HG02759 (cell line): ENCODE measurements around the gene ODC1.

Experiments
- ATAC-seq: cut with Tn5 transposase; IDR thresholded peaks from one replicate; pipeline ENCODE4 v1.9.1; 2021; ENCODE audit warnings: mild to moderate bottlenecking, moderate library complexity; ENCODE audit not compliant: unreplicated experiment

Gene ODC1

DNA sequence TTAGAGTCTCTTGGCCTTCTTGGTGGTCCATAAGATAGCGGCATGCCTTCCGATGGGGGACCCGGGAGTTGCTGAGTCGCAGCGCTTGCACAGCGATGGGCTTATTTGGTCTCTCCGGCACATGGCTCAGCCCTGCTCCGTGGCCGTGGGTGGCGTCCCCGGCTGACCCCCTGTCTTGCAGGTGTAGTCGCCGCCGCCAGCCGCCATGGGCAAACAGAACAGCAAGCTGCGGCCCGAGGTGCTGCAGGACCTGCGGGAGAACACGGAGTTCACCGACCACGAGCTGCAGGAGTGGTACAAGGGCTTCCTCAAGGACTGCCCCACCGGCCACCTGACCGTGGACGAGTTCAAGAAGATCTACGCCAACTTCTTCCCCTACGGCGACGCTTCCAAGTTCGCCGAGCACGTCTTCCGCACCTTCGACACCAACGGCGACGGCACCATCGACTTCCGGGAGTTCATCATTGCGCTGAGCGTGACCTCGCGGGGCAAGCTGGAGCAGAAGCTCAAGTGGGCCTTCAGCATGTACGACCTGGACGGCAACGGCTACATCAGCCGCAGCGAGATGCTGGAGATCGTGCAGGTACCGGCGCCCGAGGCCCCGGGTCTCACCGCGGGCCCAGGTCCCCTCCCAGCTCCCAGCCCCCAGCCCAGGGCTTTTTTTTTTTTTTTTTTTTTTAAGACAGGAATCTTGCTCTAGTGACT is 28.4 kb downstream of the ODC1 start:
- ATAC-seq: no peak

DNA sequence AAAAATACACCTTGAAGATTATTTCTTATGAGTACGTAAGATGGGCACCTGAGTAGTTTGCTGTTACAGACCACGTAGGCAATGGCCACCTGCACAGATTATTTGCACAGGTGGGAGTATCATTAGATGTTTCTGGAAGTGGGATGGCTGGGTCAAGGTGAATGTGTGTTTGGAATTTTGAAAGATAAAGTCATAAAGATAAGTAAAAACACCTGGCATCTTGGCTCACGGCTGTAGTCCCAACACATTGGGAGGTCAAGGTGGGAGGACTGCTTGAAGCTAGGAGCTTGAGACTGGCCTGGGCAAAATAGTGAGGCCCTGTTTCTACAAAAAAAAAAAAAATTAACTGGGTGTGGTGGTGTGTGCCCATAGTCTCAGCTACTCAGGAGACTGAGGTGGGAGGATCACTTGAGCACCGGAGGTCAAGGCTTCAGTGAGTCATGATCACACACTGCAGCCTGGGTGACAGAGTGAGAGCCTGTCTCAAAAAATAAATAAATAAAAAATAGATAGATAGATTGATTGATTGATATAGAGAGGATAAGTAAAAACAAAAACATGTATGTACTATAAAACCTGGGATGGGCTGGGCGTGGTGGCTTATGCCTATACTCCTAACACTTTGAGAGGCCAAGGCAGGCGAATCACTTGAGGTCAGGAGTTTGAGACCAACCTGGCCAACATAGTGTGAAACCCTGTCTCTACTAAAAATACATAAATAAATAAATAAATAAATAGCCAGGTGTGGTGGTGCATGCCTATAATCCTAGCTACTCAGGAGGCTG is 30.4 kb downstream of the ODC1 start:
- ATAC-seq: no peak

DNA sequence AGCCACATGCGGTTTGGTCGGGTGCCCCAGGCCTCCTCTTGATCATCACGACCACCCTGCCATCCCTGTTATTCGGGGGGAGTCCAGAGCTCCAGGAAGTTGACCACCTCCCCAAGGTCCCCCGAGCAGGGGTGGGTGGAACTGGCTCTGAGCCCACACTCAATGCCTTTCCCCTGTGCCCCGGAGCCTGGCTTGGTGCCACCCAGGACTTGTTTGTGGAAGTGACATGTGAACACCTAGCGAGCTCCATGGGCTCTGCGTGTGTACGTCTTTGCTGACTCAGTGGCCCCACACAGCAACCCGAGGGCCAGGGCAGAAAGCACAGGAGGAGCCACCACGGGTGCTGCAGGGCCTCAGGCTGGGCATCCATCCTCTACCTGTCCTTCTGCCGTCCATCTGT is 32.5 kb downstream of the ODC1 start:
- ATAC-seq: no peak

DNA sequence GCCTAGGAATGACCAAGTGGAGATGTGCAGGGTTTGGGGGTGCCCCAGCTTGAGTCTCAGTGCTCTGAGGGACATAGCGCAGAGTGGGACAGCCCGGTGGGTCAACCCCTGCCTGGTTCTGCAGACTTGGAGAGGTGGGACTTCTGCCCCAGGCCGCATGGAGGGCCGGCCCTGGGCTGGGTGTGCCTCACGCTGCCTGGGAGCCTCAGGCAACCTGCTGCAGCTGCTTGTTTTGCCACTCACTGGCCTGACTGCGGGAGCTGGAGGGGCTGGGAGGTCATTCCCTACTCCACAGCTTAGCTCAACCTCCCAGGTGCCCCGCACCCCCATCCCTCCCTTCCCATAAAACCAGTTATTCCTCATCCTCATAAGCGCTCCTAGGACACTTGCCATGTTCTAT is 33.1 kb downstream of the ODC1 start:
- no peak for ATAC-seq

DNA sequence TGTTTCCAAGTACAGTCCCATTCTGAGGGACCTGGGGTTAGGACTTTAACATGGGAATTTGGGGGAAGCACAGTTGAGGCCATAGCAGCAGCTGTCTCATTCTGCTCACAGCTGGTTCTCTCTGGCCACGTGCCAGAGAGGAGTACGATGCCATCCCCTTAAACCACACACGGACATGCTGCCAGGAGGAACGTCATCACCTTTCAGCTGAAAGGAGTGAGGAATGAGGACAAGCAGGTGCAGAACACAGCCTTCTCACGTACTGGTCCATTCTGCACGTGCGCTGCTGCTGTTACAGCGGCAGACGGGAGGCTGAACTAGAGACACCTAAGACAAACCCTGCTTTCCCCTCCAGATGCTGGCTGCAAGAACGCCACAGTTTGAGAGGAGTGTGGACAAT is 33.5 kb downstream of the ODC1 start:
- ATAC-seq: no peak

DNA sequence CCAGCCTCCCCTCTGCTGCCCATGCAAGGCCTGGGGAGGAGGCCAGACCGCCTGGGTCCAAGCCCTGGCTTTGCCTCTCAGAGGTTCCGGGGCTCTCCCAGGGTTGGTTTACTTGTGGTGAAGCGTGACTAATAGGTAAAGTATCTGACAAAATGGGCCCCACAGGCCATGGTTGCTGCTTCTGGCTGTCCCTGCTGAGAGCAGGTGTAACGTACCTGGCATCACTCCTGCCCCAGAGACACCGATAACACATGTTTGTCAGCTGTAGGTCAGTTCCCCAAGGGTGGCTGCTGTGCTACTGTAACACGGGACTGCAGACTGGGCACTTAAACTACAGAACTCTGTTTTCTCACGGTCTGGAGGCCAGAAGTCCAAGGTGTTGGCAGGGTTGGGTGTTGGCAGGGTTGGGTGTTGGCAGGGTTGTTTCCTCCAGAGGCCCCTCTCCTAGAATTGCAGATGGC is 34.1 kb downstream of the ODC1 start:
- ATAC-seq: no peak

DNA sequence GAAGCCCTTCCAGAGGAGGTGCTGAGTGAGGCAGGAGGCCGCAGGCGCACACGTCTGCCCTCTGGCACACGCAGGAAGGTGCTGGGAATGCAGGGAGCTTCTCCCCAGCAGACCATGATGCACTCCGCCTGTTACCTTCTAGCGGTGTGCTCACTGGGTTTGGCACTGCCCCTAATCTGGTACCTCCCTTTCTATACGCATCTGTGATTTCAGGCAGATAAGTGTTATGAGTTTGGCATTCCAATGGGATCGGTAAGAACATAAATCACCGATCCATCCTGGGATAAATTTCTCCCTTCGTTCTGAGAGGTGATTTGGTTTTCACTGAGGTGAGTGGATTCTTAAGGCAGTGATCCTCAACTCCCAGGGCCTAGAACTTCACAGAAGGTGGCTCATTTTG is 34.6 kb downstream of the ODC1 start:
- no peak for ATAC-seq

DNA sequence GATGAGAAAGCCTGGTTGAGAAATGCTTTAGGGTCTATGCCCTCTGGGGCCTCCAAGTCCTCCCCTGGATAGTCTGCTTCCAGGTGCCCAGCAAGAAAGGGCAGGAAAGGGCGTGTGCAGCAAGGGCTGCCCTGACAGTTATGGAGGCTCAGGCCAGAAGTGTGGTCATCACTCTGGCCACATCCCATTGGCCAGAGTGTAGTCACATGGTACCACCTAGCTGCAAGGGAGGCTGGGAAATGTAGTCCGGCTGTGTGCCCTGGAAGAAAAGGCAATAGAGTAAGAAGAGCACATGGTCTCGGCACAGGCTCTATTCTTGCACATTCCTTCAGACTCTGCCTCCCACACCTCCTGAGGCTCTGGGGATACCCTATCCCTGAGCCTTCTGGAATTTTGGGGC is 35.7 kb downstream of the ODC1 start:
- ATAC-seq: no peak

DNA sequence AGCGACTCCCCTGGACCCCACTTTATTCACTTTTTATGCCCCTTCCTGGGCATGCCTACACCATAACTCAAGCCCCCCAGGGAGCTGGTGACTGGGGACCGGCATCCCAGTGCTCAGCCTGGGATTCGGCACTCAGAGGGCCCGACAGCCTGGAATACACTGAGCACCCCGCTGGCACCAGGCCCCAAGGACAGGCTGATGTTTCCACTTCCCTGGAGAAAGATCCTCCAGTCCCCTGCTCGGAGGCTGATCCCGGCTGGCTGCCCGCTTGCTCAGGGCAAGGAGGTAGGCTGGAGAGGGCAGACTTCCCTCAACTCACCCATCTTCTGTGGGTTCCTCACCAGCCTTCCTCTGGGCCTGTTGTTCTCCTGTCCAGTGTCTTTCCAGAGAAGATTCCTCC is 36.6 kb downstream of the ODC1 start:
- ATAC-seq: no peak

DNA sequence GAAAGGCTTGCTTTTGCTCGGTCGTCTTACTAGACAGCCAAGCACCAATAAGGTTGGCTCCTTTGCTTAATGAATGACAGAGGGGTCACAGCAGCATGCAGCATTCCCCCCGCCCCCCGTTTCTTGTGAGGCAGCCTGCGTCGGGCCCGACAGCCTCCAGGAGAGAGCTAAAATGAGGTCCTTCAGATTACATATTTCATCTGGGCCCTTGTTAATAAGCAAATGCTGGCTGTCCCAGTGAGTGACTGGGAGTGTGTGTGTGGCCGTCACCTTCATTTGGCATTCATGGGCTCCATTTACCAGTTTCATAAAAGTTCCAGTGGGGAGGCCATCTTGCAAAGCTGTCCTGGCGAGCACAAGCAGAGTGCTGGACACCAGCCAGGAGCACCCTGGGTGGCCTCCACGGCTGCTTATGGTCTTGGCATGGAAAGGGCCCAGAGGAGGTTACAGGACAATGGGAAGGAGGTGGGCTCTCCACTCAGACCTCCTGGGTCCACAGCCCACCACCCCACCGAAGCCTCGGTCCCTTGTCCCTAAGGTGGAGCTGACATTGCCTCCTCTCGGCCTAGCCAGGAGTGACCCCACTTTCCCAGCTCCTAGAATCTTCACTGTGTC is 37.2 kb downstream of the ODC1 start:
- no peak for ATAC-seq

DNA sequence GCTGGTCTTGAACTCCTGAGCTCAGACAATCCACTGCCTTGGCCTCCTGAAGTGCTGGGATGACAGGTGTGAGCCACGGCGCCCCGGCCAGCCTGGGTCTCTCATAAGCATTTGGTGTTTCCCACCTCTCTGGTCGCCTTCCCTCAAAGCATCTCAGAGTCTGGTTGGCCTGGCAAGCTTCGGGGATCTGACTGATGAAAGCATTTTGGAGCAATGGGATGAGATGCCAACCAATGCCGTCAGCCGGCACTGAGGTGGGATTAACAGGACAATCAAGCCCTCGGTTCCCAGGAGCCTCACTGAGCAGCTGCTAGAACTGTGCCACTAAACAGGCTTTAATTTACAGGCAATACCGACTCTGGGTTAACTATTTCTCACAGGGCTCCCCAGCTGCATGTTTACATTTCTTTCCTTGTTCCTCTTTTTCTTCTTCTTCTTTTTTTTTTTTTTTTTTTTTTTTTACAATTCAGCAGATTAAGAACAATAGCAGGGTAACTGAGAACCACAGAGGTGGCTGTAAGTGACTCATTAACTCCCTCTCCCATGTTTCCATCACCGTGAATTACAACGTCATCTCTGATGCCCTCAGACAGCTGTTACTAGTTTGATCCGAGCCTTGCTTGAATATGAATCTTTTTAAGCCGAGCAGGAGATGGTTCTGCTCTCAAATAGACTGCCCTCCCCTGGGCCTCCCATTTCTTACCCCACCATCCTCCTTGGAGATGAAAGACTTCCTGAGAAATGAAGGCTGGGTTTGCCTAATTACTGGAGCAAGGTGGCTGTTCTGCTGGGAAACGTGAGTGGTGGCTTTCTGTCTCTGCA is 37.9 kb downstream of the ODC1 start:
- ATAC-seq: peak; percentile 59

DNA sequence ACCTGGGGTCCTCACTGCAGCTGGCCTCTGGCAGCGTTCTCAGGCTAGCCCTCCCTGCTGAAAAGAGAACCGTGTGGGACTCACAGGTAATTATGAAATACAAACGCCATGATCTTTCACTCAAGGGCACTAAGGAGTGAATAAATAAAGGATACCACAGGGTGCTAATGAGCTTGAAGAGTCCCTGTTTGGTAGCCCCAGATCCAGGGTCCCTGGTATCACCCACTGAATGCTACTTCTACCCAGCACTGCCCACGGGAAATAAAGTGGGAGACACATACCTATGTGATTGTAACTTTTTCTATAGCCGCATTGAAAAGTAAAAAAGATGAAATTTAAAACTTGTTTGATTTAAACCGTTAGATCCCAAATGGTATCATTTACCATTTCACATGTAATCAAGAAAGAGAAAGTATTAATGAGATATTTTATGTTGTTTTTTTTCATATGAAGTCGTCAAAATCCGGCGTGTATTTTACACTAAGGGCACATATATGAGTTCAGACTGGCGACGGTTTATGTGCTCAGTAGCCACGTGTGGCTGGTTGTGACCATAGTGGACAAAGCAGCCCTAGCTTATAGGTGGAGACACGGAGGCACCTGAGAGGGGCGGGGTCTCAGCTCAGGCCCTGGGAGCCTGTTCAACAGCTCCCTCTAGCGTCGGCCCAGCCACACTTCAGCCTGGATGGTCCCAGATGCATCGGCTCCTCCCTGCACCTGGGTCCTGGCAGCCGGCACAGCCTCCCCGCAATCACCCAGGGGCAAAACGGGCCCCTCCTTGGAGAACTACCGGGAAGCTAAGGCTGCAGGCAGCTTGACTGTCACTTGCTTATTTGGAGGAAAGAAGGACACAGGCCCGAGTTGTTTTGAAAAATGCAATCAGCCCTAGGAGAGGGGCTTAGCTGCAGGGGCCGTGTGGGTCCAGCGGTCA is 39.2 kb downstream of the ODC1 start:
- peak; percentile 54 for ATAC-seq

DNA sequence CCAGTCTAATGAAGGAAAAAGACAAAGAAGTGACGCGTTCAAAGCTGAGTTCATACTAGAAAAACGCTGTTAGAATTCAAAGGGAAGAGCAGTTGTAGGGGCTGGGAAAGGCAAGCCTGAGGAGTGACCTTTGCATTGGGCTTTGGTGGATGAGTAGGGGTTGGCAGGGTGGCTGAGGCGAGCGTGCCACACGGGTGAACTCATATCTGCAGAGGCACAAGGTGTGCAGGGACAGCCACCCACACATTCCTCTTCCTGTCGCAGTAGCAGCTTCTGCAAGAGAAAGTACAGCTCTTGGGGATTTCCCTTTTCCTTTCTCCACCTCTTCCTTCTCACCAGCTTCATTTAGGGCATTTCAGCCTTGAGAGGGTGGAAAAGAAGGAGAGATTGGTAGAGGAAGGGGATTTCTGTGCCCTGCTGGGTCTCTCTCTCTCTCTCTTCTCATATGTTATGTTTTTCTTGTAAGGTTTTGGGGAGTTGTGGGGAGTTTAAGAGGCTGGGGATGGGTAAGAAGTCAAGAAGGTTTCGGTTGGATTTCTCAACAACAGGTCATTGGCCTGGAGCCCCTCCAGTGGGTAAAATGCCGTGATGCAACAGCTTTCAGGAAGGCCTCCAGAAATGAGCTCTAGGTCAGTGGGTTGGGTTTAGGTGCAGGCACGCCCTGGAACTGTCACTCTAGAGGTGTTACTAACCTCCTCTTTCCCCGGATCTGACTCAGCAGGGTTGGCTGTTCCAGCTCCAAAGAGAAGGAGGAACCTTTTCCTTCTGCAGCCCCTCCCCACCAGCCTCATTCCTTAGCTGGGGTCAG is 40.1 kb downstream of the ODC1 start:
- ATAC-seq: peak; percentile 47

DNA sequence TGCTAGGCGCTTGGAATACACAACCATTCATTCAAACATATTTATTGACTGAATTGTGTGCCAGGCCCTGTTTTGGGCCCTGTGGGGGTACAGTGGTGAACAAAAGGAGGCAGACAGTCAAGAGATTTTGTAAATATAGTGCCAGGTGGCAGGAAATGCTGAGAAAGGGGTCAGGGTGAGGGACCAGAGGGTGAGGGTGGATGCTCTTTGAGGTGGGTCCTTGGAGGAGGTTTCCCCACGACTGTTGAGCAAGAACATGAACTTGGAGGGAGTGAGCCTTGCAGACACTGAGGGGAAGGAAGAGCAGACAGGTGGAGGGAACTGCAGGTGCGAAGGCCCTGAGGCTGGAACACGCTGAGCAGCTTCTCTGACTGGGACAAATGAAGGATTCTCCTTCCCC is 40.7 kb downstream of the ODC1 start:
- ATAC-seq: no peak

DNA sequence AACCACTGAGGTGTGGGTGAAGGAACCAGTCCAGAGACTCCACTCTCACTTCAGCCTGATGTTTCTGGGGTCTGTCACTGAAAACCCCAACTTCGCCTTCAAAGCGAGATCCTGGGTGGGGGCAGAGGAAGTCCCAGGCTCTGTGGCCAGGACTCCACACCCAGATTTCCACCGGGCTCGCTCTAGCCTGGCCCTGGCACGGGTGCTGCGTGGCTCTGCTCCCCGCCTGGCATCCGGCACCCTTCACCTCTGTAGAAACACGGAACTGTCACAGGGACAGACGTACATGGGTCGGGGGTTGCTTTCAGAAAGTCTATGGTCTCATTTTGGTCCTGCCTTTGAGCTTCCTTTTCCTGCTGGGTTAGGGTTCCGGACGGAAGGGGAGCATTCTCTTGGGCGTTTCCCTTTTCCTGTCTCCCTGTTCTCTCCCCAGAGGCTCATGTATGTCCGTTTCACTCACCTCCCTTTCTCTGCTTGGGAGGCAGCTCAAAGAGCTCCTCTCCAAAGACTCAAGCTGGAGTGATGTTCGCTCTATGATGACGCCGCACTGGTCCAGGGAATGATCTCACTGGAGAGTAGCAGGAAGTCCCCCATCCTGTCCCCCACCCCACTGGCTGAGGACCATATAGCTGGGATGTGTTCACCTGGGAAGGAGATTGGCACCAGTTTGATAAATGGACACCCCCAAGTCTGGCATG is 41.5 kb downstream of the ODC1 start:
- ATAC-seq: no peak

DNA sequence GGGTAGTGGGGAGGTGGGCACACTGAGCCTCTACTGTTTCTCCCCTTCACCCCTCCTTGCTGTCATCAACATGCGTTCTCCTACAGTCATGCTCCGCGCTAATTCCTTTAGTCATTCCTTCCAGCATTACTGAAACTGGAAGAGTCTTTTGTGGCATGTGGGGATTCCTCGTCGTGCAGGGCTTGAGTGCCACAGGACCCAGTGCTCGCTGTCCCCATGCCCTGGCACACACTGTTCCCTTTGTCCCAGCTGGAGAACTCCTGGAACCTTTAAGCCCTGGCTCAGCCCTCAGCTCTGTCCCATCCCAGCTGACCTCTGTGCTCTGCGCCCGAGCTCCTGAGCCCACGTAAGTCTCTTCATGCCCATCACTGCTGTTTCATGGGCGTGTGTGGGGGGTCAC is 42.1 kb downstream of the ODC1 start:
- ATAC-seq: no peak

DNA sequence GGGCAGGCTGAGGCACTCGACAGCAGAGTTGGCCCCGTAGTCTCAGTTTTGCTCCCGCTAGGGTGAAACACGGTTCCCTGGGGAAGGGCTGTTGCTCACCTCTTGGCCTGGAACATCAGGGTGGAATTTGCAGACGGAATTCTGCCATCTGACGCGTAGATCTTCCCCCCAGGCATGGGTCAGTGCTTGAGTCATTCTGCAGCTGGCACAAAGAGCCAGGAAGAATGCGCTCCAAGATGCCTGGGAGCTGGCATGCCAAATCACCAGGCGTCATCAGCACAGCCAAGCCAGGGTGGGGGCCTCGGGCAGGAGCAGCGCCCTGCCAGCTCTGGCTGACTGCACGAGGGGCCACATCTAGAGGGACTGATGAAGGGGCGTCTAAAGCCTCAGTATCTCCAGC is 42.7 kb downstream of the ODC1 start:
- no peak for ATAC-seq

DNA sequence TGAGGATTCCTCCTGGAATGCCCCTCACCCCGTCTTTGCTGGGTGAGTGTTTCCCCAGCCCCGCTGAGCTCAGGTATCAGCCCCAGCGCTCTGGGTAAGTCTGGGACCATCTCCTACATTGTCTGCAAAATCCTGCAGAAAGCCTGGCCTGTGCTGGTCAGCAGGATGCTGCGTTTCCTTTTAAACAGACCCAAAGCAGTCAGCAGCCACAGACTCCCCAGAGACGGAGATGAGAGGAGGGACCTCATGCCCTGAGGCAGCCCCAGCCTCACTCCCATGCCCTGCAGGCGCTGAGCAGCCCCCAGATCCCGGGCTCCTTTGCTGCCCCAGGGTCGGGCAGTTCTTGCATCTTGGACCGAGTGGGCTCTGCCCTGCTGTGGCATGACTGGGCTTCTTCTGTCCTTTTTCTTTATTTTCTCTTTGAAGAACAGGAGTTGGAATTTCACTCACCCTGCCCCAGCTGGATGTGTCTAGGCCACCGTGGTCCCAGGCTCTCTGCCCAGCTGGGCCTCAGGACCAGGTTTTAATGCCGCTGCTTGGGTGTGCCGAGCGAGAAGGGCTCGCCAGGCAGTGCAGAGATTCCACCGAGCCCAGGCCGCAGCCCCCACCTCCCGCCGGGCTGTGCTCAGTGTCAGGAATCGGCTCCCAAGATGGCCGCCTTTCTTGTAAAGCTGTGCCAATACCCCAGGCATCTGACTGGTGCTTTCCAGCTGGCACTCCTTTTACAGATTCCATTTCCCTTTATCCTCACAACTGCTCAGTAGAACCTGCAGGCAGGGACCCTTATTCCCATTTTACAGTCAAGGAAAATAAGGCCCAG is 43.6 kb downstream of the ODC1 start:
- ATAC-seq: no peak
